ENCODE measurements around the gene NLGN2.

NLGN2 gene

GRCh38 chr17:7438656-7439460, 31.2 kb downstream of the NLGN2 start:
- DNase-seq: no peak

DNA sequence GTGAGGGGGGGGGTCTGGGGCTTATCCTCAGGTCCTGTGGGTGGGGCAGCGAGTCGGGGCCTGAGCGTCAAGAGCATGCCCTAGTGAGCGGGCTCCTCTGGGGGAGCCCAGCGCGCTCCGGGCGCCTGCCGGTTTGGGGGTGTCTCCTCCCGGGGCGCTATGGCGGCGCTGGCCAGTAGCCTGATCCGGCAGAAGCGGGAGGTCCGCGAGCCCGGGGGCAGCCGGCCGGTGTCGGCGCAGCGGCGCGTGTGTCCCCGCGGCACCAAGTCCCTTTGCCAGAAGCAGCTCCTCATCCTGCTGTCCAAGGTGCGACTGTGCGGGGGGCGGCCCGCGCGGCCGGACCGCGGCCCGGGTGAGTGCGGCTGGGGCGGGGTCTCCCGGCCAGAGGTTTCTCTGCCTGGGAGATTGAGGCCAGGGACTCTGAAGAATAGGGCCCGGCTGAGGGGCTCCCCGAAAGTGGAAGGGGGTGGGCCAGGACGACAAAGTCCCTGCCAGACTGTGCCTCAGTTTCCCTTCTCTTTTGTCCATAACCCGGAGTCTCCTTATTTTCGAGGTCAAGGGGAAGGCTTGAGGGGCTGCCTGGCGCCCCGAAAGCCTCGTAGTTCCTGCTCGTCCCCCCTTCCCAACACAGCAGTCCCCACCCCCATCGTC, 31.9 kb downstream of the NLGN2 start, which contains the start of gene FGF11:
Gene FGF11 (plus strand): TSS at position 51 of the 651 bp plus-strand sequence. CDS start 109 bp downstream, at position 160.
- no peak for DNase-seq

DNA sequence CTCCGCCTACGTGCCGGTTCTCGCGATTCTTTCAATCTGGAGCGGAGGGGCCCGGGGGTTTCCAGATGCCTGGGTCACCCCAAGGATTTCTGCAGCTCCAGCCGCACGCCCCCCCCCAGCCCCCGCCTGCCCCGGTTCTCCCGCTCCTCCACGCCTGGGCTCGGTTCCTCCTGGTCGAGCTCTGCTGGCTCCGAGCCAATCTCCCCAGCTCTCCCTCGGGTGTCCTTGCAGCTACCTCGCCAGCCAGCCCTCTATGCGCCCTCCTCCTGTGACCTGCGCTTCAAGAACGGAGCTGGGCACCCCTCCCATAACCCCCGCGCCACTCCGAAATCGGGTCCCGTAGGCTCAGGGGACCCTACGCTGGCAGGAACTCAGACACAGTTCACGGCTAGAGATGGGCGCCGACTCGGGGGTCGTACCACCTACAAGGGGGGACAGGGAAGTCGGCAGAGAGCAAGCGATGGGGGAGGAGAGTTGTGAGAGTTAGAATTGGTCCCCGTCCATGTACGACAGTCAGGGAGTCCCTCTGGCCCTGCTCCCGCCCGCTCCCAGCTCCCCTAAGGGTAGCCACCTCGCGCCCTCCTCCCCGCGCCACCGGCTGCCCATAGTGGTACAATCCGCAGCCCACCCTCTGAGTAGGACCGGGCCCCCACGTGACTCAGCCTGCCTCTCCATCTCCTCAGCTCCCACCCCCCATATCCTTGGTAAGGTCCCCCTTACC, 32.6 kb downstream of the NLGN2 start:
- no peak for DNase-seq

DNA sequence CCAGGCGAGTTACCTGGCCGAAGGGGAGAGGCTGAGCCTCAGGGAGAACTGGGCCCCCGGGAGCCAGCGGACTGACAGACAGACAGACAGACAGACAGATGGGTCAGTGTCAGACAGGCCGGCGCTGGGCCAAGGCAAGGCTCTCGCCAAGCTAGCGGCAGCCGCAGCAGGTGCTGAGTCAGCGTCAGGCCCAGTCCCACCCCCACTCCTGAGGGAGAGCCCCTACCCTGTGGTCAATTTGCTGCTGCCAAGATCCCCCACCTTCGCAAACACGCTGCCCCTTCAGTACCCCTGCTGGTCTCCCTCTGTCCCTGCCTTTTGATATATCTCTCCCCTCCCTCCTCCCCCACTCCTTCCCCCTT, 33.2 kb downstream of the NLGN2 start:
- no peak for DNase-seq

GRCh38 chr17:7441266-7441665, 33.6 kb downstream of the NLGN2 start:
- no peak for DNase-seq

DNA sequence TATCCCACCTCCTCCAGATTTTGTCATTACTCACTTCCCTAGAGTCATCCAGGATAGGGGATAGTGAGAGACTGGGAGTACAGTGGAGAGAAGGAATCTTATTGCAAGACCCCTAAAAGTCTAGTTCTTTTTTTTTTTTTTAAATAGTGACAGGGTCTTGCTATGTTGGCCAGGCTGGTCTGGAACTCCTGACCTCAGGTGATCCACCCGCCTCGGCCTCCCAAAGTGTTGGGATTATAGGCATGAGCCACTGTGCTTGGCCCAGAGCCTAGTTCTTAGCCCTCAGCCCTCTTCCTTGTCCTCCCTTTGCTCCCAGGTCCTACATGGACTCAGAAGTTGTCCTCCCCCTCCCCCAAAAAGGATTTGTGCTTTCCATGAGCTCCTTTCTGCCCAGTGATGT, 34.5 kb downstream of the NLGN2 start:
- no peak for DNase-seq

- DNase-seq: no peak
These were observed 36.1 kb downstream of the NLGN2 start for GRCh38 chr17:7443499-7444485.

- no peak for DNase-seq
These were observed 37.3 kb downstream of the NLGN2 start, which contains the start of gene CHRNB1 for GRCh38 chr17:7444682-7445618. Gene CHRNB1 (plus strand): TSS chr17:7445061. CDS start chr17:7445128, 67 bp downstream.

DNA sequence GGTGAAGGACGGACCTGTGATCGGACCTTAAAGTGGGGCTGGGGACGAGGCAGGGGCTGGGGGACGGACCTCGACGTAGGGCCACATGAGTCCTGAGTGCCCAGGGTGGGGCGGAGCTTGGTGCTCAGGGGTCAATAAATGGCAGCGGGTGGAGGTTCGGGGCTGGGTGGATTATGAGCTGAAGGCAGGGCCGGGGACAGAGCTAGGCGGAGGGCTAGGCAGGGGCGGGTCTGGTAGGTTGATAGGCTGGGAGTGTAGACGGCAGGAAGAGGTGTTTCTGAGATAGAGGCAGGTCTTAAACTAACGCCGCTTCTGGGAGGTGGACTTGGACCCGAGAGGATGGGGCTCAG, 37.9 kb downstream of the NLGN2 start:
- peak; percentile 44 for DNase-seq

DNA sequence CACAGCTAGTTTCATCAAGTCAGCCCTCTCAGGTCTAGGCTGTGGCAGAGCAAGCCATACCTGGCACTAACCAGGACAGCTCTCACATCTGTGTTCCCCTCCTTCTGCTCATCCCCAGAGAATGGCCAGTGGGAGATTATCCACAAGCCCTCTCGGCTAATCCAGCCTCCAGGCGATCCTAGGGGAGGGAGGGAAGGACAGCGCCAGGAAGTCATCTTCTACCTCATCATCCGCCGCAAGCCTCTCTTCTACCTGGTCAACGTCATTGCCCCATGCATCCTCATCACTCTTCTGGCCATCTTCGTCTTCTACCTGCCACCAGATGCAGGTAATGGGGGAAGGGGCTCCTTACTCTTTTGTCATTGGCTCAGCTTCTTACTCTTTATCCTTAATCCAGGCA, 40.8 kb downstream of the NLGN2 start:
- no peak for DNase-seq

GRCh38 chr17:7459961-7460545, 52.4 kb downstream of the NLGN2 start:
- DNase-seq: no peak

DNA sequence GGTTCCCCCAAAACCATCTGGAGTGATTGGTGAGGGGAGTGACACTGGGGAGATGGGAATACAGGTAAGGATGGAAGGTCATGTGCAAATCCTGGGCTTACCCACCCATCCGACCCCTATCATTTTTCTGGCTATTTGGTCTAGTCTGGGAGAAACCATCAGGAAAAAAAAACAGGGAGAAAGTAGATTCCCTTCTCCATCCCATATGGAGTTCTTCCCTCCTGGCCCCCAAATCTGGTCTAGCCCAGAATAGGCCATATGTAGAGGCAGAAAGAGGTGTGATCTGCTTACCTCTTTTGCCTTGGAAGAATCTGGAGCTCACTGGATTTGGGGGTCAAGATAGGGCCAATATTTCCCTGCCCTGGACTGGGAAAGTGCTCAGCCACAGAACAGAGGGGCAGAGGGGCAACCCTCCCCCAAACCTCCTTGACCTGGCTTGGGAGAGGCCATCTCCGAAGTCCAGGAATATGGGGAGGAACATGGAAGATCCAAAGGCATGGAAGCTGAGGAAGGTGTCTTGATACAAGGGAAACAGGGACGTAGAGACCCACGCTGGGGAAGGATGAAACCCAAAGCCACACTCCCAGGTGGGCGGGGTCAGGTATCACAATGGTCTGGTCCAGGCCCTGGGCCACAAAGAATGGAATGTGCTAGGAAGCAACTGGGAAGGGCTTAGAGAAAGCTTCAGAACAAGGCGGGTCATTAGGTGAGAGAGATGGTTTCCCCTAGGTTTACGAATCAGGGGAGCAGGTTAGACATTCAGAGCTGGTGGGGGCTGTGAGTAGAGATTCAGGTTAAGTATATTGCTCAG, 53.4 kb downstream of the NLGN2 start:
- no peak for DNase-seq

DNA sequence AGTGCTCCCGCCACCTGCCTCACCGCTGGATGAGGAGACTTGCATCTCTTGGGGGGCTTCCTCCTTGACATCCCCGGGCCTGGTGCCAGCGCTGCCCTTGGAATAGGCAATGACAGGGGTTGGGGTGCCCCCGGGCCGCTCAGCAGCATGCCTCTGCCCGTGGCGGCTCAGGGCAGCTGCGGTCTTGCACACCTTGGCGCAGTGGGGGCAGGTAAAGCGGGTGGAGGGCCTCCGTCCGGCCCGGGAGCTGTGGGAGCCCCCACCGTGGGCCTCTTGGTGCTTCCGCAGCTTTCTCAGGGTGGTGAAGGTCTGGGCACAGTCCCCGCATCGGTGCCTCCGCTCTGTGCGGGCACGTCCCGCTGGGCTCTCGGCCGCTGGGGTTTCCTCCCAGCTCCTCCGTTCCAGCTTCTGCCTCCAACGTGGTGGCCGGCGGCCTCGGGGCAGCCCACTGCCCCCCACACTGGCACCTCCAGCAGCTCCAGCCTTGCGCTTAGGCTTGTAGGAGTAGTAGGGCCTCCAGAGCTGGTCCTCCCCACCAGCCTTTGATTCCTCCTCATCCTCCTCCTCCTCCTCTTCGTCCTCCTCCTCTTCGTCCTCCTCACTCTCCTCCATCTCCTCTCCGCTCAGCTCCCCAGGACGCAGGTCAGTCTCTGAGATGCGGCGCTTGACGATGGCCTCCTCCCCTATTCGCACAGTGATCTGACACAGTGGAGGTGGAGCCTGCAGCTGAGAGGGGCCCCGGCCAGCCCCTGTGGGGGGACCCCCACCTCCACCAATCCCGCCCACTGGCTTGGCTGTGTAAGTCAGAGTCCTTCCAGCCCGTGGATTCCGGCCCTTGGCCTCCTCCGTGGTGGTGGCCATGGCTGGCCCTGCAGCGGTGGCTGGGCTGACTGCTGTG, 55.1 kb downstream of the NLGN2 start:
- no peak for DNase-seq

DNA sequence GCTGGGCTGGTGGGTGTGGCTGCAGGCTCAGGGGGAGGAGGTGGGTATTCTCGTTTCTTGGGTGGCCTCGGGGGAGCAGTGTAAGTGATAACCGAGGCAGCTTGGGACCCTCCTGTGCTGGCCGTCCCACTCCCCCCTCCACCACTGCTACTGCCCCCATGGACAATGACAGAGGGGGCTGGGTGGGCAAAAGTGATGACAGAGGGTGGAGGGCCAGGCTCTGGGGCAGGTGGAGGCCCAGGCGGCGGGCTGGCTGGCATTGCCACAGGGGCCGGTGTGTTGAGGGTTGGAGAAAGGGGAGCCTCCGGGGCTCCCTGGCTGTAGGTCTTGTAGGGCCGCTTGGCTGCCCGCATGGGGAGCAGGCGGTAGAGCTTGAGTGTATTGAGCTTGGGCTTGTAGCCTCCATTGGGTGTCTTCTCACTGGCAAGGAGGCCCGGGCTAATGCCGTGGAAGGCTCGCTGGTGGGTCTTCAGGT, 55.8 kb downstream of the NLGN2 start:
- no peak for DNase-seq

DNA sequence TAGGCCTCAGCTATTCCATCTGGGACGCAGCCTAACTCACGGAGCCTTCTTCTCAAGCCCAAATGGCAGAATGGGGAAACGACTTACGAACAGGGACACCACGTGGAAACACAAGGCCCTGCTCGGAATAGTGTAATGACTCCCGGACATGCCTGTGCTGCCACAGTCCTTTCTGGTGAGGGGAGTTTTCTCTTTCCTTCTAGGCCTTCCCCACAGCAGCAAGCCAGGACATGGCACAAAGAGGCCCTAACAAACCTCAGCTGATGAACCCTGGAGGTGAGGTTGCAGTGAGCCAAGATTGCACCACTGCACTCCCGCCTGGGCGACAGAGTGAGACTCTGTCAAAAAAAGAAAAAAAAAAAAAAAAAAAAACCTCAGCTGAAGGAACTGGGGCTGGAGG, 56.4 kb downstream of the NLGN2 start:
- DNase-seq: no peak

DNA sequence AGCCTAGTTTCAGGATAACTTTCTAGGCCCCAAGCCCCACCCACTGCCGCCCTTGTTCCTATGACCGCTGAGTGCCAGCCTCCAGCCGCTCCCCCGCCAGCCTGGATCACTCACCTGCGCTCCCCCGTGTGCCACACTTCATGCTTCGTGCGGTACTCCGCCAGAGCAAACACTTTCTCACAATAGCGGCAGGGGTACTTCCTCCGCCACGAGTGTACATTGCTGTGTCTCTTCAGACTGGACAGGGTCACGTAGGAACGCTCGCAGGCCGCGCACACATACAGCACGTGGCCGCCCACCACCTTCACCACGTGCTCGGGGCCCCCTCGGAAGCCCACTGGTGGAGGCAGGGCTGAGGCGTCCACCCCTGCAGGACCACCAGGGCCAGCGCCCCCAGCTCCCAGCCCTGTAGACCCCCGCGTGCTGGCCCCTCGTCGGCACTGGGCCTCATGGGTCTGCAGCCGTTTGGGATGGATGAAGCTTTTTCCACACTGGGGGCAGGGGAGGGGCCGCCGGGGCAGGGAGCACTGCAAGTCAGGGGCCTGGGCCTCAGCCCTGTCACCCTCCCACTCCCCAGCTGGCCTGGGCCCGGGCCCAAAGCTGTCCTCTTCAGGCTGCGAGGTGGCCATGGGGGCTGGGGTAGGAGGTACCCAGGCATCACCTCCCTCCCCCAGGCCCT, 58.1 kb downstream of the NLGN2 start:
- DNase-seq: no peak

DNA sequence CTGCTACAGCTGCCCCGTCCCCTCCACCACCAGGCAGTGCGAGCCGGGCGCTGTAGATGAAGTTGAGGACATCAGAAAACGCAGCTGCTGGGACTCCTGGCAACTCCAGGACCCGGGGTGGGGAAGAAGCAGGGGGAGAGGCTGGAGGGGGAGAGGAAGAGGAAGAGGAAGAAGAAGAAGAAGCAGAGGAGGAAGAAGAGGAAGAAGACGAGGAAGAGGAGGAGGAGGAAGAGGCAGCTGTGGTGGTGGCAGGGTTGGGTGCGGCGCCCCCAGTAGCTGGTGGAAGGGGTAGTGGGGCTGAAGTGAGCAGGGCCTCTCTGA, 58.6 kb downstream of the NLGN2 start:
- no peak for DNase-seq

- DNase-seq: no peak
These were observed 59.1 kb downstream of the NLGN2 start for GRCh38 chr17:7466639-7467341.
